Superior temporal gyrus (tissue), 1 donor: ENCODE results near the gene SCN10A.

ENCODE experiments used
- DNase-seq: peaks from one replicate; pipeline ENCODE4 v3.0.0-alpha.2; 2016; ENCODE audit errors: extremely low spot score

Gene SCN10A

GRCh38 chr3:38773528-38773927 lies 42.5 kb downstream of the SCN10A start:
- DNase-seq: no peak

- DNase-seq: no peak
Observed at GRCh38 chr3:38763569-38763968, 52.4 kb downstream of the SCN10A start.

GRCh38 chr3:38758557-38758956 lies 57.5 kb downstream of the SCN10A start:
- DNase-seq: no peak

- no peak for DNase-seq
Observed at GRCh38 chr3:38757721-38758120, 58.3 kb downstream of the SCN10A start.

GRCh38 chr3:38756892-38757291 lies 59.1 kb downstream of the SCN10A start:
- DNase-seq: no peak

- DNase-seq: no peak
Observed at GRCh38 chr3:38755130-38755529, 60.9 kb downstream of the SCN10A start.

GRCh38 chr3:38746641-38747040 lies 69.4 kb downstream of the SCN10A start:
- no peak for DNase-seq

- no peak for DNase-seq
Observed at GRCh38 chr3:38743043-38743442, 73.0 kb downstream of the SCN10A start.

- DNase-seq: no peak
Observed at GRCh38 chr3:38742550-38742949, 73.5 kb downstream of the SCN10A start.

GRCh38 chr3:38740537-38740936 lies 75.5 kb downstream of the SCN10A start:
- DNase-seq: no peak

GRCh38 chr3:38739931-38740330 lies 76.1 kb downstream of the SCN10A start:
- DNase-seq: no peak

- no peak for DNase-seq
Observed at GRCh38 chr3:38739396-38739689, 76.7 kb downstream of the SCN10A start.

- no peak for DNase-seq
Observed at GRCh38 chr3:38738630-38739395, 77.2 kb downstream of the SCN10A start.

GRCh38 chr3:38731522-38731921 lies 84.5 kb downstream of the SCN10A start:
- DNase-seq: no peak

- DNase-seq: no peak
Observed at GRCh38 chr3:38730281-38730680, 85.7 kb downstream of the SCN10A start.

- no peak for DNase-seq
Observed at GRCh38 chr3:38728008-38728407, 88.0 kb downstream of the SCN10A start.

- DNase-seq: no peak
Observed at GRCh38 chr3:38726751-38727150, 89.3 kb downstream of the SCN10A start.

- no peak for DNase-seq
Observed at GRCh38 chr3:38725726-38726419, 90.1 kb downstream of the SCN10A start.

GRCh38 chr3:38724392-38724736 lies 91.7 kb downstream of the SCN10A start:
- DNase-seq: no peak

GRCh38 chr3:38723569-38724391 lies 92.2 kb downstream of the SCN10A start:
- no peak for DNase-seq

GRCh38 chr3:38722781-38723568 lies 93.0 kb downstream of the SCN10A start:
- no peak for DNase-seq

- no peak for DNase-seq
Observed at GRCh38 chr3:38721207-38721772, 94.7 kb downstream of the SCN10A start.
